Measurements from ENCODE around the gene RUVBL1. TPM values are rescaled to one million over a fixed set of nuclear protein-coding genes. Genes with fewer than 3 reads are reported as not detected.

Gene RUVBL1
- polyA plus RNA-seq, 1 donor (not counting 4 experiments of a cell fraction or from before 2014, with no cell fraction given), result 94.8 TPM

GRCh38 chr3:128060473-128061381 lies 62.9 kb downstream of the RUVBL1 start:
- no peak overlapping the region for H3K4me3 ChIP-seq (ENCODE audit: control insufficient read depth in 2 of 3, extremely low read depth in 1 of 3, insufficient read depth in 2 of 3, low read depth in 1 of 3, low read length in 3 of 3)
- no peaks in the 10 kb centered on the region for H3K27me3 ChIP-seq (ENCODE audit: control insufficient read depth, extremely low read depth, insufficient read depth, low read length)
- H3K9ac ChIP-seq (ENCODE audit: control insufficient read depth, extremely low read depth, insufficient read depth, low read length), result no peak overlapping the region
- H3K4me2 ChIP-seq (ENCODE audit: control insufficient read depth, extremely low read depth, insufficient read depth, low read depth, low read length), result no peak overlapping the region
- no peak overlapping the region for H2AFZ ChIP-seq (ENCODE audit: control insufficient read depth, low read length)
- peak overlapping the region; percentile 70 for H3K27ac ChIP-seq (ENCODE audit: control insufficient read depth, insufficient read depth, low read length)
- TF ChIP-seq EZH2 (IDR thresholded peaks at IDR 0.05; ENCODE audit: low read length), result no peak
- peak in 1 of 3 experiments; percentile 3 for TF ChIP-seq CTCF (optimal IDR thresholded peaks at IDR 0.05 in 1 of 3, IDR thresholded peaks at IDR 0.05 in 1 of 3, conservative IDR thresholded peaks at IDR 0.05 in 1 of 3; ENCODE audit: extremely low read depth in 1 of 3, insufficient read depth in 2 of 3, low read length in 3 of 3)
- peaks cover 44 to 56% of the 10 kb centered on the region in 2 experiments for H3K36me3 ChIP-seq (ENCODE audit: control insufficient read depth in 2 of 2, extremely low read depth in 1 of 2, insufficient read depth in 2 of 2, low read length in 2 of 2)
- H3K9me1 ChIP-seq (ENCODE audit: control insufficient read depth, extremely low read depth, insufficient read depth, low read length), result peaks cover 3% of the 10 kb centered on the region
- dilution Hi-C loops (cut with MboI; ENCODE audit: extremely low pct_ligation_motif_present, low sequenced_read_pairs), result no loop called here
- H3K9me3 ChIP-seq (ENCODE audit: control insufficient read depth, low read depth, low read length), result no peaks in the 10 kb centered on the region
- H3K4me1 ChIP-seq (ENCODE audit: control insufficient read depth, extremely low read depth, insufficient read depth, low read length), result peaks cover 29% of the 10 kb centered on the region
- peaks cover 10% of the 10 kb centered on the region for H4K20me1 ChIP-seq (ENCODE audit: control insufficient read depth, extremely low read depth, insufficient read depth, low read length)
- DNase-seq (ENCODE audit: low read depth, low spot score) (peak; percentile 85), FAIRE-seq (peak; percentile 97)
- peaks cover 48% of the 10 kb centered on the region for H3K79me2 ChIP-seq (ENCODE audit: control insufficient read depth, insufficient read depth, low read length)

- Histone ChIP-seq H3K27ac (ENCODE audit: control insufficient read depth, insufficient read depth, low read length) (no peak overlapping the region), H3K9ac (ENCODE audit: control insufficient read depth, extremely low read depth, insufficient read depth, low read length) (no peak overlapping the region), H3K9me1 (ENCODE audit: control insufficient read depth, extremely low read depth, insufficient read depth, low read length) (peaks cover 3% of the 10 kb centered on the region), H3K79me2 (ENCODE audit: control insufficient read depth, insufficient read depth, low read length) (peaks cover 63% of the 10 kb centered on the region), H4K20me1 (ENCODE audit: control insufficient read depth, extremely low read depth, insufficient read depth, low read length) (peaks cover 8% of the 10 kb centered on the region), H3K4me2 (ENCODE audit: control insufficient read depth, extremely low read depth, insufficient read depth, low read depth, low read length) (no peak overlapping the region), H3K4me1 (ENCODE audit: control insufficient read depth, extremely low read depth, insufficient read depth, low read length) (peaks cover 44% of the 10 kb centered on the region), H3K4me3 (ENCODE audit: control insufficient read depth in 2 of 3, extremely low read depth in 1 of 3, insufficient read depth in 2 of 3, low read depth in 1 of 3, low read length in 3 of 3) (no peak overlapping the region), H2AFZ (ENCODE audit: control insufficient read depth, low read length) (no peak overlapping the region), H3K9me3 (ENCODE audit: control insufficient read depth, low read depth, low read length) (no peaks in the 10 kb centered on the region), H3K27me3 (ENCODE audit: control insufficient read depth, extremely low read depth, insufficient read depth, low read length) (no peaks in the 10 kb centered on the region), H3K36me3 (ENCODE audit: control insufficient read depth in 2 of 2, extremely low read depth in 1 of 2, insufficient read depth in 2 of 2, low read length in 2 of 2) (peaks cover 27 to 47% of the 10 kb centered on the region in 2 experiments)
- DNase-seq (ENCODE audit: low read depth, low spot score) (no peak), FAIRE-seq (no peak)
- dilution Hi-C loops (cut with MboI; ENCODE audit: extremely low pct_ligation_motif_present, low sequenced_read_pairs), result no loop called here
- TF ChIP-seq CTCF (optimal IDR thresholded peaks at IDR 0.05 in 1 of 3, IDR thresholded peaks at IDR 0.05 in 1 of 3, conservative IDR thresholded peaks at IDR 0.05 in 1 of 3; ENCODE audit: extremely low read depth in 1 of 3, insufficient read depth in 2 of 3, low read length in 3 of 3) (no peak), EZH2 (IDR thresholded peaks at IDR 0.05; ENCODE audit: low read length) (no peak)
Measured at GRCh38 chr3:128056258-128056657, 67.4 kb downstream of the RUVBL1 start.
